NCI-H2196 (cell line): ENCODE measurements around the gene ITM2B.

Experiments
- DNase-seq: peaks from one replicate; lab custom pipeline; 2025; ENCODE audit not compliant: unreplicated experiment; lab: John Stamatoyannopoulos, UW

ITM2B gene

DNA sequence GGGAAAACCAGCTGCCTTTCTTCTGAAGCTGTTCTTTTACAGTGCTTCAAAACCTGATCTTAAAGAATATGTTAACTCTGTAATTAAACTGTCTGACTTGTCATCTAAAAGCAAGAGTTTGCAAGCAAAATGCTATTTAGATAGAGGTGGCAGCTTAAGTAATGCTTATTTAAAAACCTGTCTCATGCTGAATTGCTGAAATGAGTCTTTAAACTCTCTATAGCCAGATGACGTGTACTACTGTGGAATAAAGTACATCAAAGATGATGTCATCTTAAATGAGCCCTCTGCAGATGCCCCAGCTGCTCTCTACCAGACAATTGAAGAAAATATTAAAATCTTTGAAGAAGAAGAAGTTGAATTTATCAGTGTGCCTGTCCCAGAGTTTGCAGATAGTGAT lies 22.9 kb downstream of the ITM2B start:
- DNase-seq: no peak

DNA sequence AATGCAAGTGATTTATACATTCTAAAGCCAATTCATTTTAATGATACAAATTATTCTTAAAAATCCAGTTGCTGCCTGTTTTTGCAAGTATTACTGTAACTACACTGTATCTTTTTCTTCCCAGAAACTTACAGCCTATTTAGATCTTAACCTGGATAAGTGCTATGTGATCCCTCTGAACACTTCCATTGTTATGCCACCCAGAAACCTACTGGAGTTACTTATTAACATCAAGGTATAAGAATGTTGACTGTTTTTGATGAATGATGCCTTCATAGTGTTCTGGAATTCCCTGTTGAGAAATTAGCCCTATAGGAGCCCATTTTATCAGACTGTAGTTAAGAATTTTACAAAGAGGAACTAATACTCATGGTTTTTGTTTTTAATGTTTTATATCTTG lies 25.0 kb downstream of the ITM2B start:
- DNase-seq: no peak

DNA sequence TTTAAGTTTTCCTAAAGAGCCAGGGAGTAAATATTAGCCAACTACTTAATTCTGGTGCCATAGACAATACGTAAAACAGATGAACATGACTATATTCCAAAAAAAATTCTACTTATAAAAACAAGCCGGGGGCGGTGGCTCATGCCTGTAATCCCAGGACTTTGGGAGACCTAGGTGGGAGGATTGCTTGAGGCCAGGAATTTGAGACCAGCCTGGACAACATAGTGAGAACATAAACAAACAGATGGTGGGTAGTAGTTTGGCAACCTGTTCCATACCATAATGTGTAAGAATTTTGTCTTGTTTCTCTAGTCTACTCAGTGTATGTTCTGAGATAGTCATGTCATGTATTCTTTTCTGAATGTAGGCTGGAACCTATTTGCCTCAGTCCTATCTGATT lies 25.4 kb downstream of the ITM2B start:
- no peak for DNase-seq

DNA sequence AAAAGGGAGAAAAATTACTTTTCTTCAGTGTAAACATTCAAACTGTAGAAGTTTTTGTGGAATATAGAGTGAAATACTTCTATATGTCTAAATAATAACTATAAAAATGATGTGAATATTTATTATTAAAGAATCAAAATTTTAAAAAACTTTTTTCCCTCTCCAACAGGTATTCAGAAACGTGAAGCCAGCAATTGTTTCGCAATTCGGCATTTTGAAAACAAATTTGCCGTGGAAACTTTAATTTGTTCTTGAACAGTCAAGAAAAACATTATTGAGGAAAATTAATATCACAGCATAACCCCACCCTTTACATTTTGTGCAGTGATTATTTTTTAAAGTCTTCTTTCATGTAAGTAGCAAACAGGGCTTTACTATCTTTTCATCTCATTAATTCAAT lies 28.0 kb downstream of the ITM2B start:
- DNase-seq: no peak

DNA sequence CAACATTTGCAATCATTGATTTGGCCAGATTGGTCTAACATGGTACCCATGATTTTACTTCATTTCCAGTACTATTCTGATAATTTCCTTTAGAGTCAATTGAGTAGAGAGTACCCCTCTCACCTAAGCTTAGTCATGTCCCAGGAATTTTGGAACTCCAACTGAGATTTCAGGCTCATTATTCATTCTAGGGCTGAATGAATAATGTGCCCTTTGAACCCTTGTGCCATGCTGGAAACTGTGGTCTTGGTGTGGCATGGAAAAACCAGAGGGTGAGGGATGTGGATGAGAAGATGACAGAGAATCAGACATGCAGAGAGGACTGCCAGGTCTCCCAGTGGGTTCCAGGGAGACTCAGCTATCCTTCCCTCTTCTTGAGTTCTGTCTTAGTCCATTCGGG lies 30.2 kb downstream of the ITM2B start:
- no peak for DNase-seq

DNA sequence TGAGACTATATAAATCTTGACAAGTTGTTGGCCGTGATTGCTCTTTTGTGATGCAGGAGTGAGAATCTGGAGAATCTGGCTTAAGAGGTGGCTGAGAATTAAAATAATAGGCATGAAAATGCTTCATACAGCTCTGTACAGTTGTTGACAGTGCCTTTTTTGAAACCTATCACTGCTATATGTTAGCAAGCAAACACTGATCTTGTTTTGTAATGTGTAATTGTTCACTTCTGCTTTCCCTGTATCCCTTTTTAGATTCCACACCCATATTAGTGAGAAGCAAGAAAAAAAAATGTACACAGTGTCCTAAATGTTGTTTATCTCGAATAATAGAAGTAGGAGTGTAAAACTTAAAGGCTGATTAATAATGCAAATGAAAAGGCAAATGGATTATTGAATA lies 31.1 kb downstream of the ITM2B start:
- no peak for DNase-seq

DNA sequence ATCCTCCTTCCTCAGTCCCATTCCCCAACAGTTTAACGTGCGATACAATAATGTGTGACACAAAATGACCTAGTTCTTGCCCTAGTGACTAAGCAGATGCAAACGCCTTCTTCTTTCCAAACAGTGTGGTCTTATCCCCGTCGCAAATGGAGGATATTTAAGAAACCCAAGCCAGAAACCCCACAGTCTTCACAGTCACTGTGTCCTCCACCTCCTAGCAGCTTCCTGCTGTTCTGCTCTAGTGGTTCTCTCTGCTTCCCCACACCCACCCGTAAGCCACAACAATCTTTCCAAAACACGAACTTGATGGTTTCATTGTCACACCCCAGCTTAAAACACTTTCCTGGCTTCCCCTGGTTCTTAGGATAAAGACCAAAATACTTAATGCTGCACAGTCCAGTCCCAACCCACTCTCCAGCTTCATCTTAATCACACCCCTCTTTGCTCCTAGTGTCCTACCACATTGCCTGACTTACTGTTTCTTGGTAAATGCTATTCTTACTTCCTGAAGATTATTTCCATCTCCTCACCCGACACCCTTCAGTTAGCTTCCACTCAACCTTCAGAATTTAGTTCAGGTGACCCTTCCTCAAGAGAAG lies 32.3 kb downstream of the ITM2B start:
- no peak for DNase-seq

DNA sequence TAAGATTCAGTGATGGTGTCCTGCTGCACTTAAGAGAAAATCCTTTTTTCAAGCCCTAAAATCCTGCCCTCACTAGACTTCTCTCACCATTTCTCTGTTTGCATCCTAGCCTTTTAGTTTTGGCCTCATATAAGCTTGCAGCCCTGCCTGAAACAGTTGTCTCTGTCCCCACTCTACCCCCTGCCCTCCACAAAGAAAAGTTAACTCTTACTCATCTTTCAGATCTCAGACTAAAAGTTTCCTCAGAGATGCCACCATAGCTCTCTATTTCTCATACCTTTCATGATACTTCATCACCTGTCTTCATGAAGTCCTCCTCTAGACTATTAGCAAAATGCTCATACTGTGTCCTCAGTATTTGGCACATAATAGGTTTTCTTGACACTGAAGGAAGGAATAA lies 33.1 kb downstream of the ITM2B start:
- no peak for DNase-seq

DNA sequence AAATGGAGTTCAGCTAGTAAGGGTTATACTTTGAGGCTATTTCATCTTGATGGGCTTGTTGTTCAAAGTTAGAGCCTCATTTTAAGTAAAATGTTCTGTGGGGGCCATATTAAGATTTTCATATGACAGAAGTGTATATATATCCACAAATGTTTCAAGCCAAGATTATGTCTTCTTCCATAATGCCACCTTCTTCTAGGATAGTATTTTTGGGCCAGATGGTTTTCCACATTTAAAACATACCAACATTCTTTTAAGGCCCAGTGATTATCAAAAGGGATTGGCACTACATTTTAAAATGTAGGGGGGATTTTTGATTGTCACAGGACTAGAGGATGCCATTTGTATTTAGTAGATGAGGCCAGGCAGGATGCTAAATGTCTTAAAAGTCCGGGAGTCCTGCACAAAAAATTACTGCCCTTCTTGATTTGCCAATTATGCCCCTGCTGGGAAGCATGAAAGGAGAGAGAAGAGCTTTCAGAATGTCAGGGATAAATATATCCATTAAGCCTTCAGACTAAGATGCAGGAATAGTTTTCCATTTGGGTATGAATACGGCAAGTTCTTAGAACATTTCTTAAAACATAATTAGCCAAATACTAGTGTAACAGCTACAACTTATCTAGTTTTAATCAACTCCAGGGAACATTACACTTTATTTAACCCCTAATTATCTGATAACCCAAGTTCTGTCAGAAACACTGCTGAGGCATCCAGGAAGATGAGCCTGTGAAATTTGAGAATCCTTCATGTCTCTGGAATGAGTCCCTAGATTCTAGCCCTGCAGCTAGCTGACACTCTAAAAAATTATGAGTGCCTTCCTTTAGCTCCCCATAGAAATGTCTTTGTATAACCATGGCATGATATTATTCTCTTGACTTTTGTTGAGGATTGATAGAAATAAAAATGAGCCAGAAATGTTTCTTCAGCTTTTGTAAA lies 34.0 kb downstream of the ITM2B start:
- no peak for DNase-seq

DNA sequence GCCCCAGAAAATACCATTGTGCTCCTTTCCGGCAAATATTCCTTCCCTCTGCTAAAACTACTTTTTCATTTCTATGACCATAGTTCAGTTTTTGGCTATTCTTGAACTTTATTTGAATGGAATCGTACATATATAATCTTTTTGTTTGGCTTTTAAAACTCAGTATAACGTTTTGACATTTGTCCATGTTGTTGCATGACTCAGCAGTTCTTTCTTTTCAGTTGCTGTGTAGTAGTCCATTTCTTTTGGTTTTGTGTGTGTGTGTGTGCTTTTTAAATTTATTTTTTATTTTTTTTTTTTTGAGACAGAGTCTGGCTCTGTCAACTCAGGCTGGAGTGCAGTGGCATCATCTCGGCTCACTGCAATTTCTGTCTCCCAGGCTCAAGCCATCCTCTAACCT lies 35.0 kb downstream of the ITM2B start:
- no peak for DNase-seq

DNA sequence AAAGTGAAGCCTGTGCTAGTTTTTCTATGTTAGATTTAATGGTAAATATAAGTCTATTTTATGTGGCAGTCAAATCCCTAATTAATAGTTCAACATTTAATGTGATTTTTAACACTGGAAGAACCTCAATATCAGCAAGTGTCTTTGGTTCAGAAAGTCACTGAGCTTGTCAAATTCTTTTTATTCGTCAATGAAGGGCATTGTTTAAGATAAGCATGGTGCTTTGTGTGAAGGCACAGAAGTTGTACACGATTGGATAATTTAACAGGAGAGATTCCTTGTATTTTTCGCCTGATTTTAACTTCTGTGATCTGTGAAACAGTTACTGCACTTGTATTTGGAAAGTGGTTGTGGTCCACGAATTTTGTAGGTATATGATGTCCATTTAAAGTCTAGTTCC lies 40.3 kb downstream of the ITM2B start:
- DNase-seq: no peak

DNA sequence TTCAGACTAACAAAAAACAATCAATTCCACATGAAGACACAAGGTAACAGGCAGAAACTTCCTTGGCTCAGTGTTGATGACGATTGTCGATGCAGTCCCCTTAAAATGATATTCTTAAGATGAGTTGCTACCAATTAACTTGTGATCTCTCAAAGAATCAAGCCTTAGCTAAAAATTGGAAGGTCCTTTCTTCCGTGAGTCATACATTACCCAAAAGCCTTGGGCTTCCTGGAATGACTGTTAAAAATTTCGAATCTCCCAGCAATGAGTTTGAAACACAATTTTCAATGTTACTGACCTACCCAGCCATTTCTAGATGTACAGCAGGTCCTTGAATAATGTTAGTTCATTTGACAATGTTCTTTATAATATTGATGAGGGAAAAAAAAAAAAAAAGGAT lies 42.5 kb downstream of the ITM2B start:
- DNase-seq: no peak

DNA sequence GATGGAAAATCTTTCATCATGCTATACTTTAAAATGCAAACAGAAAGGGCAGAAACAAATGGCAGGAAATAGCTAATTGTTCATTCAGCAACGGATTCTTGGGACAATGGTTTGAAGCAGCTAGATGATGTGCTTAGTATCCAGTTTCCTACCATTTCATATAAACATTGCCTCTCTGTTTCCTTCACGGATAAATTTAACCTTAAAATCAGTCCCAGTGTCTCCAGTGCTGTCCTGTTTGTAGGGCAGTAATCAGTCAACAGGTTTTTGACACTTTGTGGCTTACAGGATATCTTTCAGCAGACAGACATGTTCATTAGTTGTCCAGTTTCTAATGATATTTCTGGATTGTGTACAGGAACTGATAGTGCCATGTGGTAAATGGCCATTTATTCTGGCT lies 45.8 kb downstream of the ITM2B start:
- DNase-seq: no peak

DNA sequence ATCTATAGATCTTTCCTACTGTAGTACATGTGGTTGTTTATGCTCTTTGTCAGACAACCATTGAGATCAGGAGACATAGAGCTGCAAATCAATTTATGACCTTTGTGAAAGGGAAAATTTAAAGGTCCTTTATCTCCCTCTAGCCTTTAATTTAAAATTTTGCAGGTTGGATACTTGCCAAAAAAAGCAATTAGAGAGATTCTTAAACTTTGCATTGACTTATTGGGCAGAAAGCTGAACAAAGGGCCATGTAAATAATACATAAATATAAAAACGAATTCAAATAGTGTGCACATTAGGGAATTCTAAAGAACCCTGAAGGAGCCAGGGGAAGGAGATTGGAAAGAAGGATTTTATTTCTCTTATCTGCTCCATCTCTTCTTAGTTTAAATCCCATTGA lies 48.5 kb downstream of the ITM2B start:
- no peak for DNase-seq

DNA sequence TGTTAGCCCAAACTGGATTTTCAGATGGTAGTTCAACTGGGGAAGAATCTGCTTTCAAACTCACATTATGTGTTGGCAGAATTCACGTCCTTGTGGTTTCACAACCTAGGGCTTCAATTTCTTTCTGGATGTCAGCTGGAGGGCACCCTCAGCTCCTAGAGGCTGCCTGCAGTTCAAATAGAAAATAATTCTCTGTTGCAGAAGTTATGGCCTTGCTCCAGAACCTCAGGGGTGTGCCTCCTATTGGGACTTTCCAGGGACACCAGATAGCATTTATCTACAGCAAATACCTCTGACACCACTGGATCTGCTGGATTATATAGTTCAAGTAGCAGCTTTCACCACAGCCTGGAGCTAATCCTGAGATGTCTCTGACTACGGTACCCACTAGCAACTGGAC lies 58.7 kb downstream of the ITM2B start:
- DNase-seq: no peak

DNA sequence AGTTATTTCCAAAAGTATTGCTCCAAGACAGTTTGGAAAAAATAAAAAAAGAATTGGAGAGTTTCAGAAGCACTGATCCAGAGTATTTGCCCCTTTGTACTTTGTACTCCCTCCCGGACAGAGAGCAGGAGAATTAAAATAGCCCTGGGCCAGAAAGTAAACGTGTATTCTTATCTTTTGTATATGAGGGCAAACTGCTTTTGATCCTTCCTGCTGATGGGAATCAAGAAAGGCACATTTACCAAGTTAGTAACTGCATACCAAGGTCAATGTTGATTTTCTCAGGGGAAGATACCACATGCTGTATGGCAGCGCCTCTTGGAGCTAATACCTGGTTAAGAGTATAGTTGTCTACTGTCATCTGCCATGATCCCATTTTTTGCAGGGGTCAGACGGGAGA lies 59.6 kb downstream of the ITM2B start:
- no peak for DNase-seq

DNA sequence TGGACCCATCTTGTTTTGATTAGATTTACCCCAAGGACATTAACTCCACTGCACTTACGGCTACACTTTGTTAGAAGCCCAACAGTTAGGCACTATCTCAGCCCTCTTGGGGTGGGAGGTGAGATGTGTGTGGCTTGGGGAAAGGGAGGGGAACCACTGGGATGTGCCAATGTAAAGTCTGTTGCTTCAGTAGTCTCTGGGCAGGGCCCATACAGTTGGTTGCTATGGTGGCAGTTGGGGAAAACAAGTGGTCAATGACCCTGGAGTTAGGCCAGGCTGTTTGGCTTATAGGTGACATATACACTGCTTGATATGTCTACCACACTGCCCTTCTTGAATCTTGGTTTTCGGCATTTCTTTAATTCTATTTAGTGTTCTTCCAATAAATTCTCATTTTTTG lies 61.6 kb downstream of the ITM2B start:
- no peak for DNase-seq

DNA sequence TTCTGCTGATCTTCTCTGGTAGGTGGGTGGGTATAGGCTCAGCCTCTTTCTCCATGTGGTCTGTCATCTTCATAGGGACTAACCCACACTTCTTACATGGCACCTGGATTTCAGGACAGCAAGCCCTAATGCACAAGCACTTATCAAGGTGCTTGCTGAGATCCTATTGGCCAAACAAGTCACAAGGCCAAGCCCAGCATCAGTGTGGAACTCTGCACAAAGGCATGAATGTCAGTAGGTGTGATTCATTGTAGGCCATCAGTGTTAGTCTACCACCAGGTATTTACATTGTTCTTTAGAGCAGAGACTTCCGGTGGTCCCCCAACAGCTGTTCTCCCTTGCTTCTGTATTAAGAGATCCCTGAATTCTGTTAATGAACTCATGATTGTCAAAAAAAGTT lies 62.3 kb downstream of the ITM2B start:
- no peak for DNase-seq

DNA sequence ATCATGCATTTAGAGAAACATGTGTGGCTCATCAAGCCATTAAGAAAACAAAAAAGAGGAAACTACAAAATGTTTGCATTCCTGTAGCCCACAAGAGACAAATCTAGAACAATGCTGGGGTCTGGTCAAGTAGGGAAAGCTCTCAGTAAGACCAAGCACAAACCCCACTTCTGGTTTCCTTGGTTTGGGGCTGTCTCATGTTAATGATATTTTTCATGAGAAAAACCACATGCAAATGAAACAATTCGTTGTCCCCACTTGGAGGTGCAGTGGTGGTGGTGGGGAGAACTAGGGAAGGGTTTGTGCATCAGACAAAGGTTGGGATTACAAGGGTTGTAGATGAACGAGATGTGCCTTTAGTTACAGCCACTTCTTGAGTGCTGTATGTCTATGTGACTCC lies 63.5 kb downstream of the ITM2B start:
- no peak for DNase-seq

DNA sequence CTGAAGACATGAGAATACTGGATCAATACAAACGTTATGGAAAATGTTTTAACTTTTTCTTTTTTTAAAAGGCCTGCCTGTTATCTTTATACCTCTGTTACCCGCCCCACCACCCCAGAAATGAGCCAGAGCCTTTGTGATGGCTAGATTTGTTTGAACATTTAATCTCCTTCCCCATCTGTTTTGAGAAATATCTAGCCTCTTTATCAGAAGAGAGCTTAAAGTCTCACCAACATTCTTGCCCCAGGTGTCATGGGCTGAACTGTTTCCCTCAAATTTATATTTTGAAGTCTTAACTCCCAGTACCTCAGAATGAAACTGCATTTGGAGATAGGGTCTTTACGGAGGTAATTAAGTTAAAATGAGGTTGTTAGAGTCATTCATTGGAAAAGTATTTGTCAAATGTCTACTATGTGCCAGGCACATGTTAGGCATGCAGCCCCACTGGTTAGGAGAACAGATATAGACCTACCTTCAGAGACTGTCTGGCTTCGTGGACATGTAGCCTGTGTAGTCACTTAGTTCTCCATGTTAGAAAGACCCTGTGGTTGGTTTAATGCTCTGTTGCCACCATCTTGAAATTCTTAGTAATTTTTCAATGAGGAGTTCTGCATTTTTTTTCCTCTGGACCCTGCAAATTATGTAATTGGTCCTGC lies 64.3 kb downstream of the ITM2B start:
- DNase-seq: no peak

DNA sequence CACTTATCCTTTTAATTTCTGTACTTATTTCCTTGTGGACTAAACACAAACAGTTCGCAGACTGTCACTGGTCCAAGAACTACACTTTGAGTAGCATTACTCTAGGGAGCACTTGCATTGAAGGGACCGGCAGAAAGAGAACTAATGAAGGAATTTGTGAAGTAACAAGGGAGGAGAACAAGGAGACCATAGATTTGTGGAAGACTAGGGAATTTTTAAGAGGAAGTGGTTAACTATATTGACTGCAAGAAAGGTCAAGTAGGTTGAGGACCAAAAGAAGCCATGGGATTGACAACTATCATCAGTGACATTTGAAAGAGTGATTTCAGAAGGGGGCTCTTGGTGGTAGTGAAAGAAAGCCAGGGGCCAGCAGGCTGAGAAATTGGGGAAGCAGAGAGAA lies 66.6 kb downstream of the ITM2B start:
- no peak for DNase-seq

DNA sequence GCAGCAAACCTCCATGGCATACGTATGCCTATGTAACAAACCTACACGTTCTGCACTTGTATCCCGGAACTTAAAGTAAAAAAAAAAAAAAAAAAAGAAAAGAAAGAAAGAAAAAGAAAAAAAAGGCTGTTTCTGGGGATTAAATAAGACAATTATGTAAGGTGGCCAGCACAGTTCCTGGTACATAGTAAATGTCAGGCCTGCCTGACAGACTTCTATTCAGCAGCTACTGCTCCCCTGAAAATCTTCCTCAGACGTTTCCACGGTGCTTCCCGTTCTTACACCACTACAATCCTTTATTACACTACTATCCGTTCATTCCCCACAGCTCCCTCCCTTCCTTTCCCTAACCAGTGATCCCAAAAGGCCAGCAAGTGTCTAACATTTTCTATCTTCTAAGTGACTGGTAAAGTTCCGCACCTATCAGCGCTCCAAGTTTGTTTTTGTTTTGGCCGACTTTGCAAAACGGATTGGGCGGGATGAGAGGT lies 69.9 kb downstream of the ITM2B start:
- DNase-seq: no peak
